Middle frontal gyrus (tissue), 1 donor: Measurements from ENCODE around the gene MAPK8IP1.
"Not testable (repeated sequence)": the region's sequence is repeated elsewhere in the genome, so short reads cannot be mapped to it uniquely, and the experiment has no call there.

ENCODE experiments used
- DNase-seq: peaks from one replicate; pipeline ENCODE4 v3.0.0-alpha.2; 2015; ENCODE audit warnings: low spot score; ENCODE audit errors: extremely low spot score

The MAPK8IP1 gene

DNA sequence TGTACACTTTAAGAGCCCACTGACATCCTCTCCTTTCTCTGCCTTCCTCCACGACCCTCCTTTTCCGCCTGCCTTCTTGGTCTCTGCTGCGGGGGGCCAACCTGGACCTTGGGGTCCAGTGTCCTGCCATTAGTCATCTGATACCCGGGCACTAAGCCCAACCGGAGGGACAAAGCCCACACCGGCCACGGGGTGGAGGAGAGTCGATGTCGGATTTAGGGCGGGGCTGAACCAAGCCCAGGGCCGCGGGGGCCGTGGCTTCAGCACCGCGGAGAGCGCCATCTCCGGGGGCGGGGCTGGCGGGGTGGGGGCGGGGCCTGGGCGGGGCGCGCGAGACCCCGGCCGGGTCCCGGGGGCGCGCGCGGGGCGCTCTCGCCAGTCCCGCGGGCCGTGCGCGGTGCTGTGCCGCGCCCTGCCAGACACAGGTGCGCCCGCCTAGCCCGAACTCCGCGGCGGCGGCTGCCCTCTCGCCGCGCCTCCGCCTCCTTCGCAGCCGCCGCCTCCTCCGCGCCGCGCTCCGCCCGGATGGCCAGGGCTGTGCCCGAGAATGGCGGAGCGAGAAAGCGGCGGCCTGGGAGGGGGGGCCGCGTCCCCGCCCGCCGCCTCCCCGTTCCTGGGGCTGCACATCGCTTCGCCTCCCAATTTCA, at the start of gene MAPK8IP1:
Gene MAPK8IP1 (plus strand): TSS at position 378 of the 647 bp plus-strand sequence. CDS start 170 bp downstream, at position 548.
- no peak for DNase-seq

- DNase-seq = no peak
These were observed 46.2 kb upstream of the MAPK8IP1 start for GRCh38 chr11:45839204-45839603.

- not testable (repeated sequence) for DNase-seq
These were observed 45.2 kb upstream of the MAPK8IP1 start for GRCh38 chr11:45840251-45840650.

DNA sequence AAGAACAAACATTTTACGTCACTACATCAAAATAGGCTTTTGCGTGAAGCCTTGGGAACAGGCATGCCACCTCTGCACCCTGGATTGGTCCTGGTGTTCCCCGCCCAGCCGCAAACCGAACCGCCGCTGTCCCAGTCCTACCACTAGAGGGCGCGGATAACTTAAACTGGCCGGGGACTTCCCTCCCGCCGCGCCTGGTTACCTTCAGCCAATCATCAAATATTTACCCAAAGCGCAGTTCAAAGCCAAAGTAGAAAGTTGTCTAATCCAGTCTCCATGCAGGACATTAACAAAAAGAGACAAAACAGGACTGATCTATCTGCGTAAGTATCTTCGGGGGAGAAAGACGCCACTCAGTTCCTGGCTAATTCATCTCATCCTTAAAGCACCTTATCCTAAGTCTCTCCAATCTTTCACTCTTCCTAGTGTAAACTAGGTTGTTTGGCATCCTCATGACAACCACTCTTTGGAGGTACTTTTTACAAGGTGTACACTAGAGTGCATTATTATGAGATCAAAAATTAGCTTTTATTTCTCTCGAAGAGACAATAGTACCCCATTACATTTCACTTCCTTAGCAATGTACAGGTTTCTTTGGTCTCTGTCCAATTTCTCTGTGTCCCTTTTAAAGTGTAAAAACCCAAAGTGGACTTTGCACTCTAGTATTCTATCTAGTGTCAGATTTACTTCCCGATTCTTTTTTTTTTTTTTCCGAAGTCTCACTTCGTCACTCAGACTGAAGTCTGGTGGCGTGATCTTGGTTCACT, 42.1 kb upstream of the MAPK8IP1 start:
- peak; percentile 79 for DNase-seq

- no peak for DNase-seq
These were observed 40.5 kb upstream of the MAPK8IP1 start for GRCh38 chr11:45844822-45845578.

DNA sequence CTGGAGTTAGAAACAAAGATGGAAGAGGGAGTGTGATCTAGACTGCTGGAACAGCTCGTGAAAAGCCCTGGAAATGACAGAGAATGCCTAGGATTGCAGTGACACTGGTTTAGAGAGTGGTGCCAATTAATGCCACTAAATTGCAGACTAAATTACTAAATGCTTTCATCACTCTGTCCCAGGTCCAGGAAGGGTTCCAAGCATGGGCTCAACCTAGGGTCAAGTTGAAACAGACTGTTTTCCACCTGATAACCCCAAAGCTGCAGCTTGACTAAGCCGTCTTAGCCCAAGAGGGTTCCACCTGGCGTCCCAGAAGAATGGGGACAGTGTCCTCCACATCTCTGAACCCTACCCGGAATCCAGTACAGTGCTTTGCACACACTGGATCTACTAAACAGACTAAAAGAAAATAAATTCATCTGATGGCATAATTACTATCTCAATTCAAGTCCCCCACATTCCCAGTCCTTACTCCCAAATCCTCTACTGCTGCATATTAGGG, 39.2 kb upstream of the MAPK8IP1 start:
- no peak for DNase-seq

GRCh38 chr11:45846974-45847910, 38.2 kb upstream of the MAPK8IP1 start, which contains the start of gene CRY2:
Gene CRY2 (plus strand): TSS chr11:45847475. CDS start chr11:45847491, 16 bp downstream.
- DNase-seq = peak; percentile 95

- no peak for DNase-seq
These were observed 37.5 kb upstream of the MAPK8IP1 start for GRCh38 chr11:45847911-45848316.

DNA sequence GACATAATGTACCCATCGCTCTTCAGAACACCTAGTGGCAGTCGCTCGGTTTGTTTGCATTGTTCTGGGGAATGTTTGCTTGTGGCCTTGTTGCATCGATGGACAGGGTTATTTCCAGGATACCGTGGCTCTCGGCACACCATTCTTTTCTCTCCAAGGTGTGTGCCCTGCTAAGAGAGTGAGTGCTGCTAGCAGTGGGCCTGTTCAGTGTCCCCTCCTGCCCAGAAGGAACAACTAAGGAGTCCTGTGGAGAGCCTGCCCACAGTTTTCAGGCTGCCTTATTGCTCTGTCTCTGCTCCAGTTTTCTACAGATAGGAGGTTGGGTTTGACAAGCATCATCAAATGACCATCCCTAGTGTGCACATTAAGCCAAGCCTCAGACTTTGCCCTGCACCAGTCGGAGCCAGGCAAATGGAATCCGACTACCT, 36.8 kb upstream of the MAPK8IP1 start:
- no peak for DNase-seq

GRCh38 chr11:45850446-45850845, 35.0 kb upstream of the MAPK8IP1 start:
- no peak for DNase-seq

DNA sequence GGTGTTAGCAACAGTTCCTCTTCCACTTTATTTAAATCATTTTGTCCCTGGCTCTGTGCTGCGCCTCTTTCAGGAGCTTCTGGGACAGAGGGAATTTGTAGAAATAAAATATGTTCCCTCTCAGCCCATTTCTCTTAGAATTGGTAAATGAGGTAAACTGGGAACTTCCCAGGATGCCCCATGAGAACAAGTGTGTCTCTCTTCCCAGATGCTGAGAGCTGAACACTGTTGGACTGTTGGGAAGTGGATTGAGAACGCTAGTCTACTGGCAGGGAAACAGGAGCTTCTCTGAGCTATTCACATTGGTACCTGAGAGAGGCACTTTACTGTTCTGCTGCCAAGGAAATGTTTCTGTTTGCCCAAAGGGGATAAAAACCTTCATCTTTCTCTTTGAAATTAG, 34.2 kb upstream of the MAPK8IP1 start:
- DNase-seq = no peak

DNA sequence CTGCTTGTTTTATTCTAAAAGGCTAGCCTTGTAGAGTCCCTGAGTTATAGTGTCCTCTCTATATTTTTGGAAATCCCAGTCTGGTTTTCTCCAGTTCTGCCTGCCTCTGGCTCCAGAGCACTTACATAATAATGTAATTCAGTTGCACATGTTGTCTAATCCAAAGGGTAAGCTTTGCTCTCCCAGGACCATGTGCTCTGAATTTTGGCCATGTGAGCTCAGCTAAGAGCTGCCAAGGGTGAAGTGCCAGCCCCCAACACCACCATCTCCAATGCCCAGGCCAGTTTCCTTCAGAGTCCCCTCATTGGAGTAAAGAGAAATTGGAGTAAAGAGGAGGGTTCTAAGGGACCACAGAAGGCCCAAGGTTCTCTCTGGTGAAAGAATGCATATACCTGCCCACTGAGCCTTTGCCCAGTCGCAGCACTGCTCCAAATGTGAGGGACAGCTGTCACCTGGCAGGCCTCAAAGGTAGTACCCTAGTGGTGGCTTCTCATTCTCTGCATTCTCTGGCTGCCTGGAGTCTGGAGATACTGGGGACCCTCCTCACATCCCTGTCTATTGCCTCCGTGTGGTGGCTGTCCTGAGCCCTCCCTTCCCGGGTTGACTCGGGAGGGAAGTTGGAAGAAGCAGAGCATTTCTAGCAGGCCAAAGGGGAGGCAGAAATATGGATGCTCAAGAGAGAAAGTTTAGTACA, 33.3 kb upstream of the MAPK8IP1 start:
- no peak for DNase-seq

- DNase-seq = no peak
These were observed 32.7 kb upstream of the MAPK8IP1 start for GRCh38 chr11:45852712-45853101.

- peak; percentile 53 for DNase-seq
These were observed 31.9 kb upstream of the MAPK8IP1 start for GRCh38 chr11:45853332-45854219.

GRCh38 chr11:45855308-45855707, 30.1 kb upstream of the MAPK8IP1 start:
- DNase-seq = no peak

DNA sequence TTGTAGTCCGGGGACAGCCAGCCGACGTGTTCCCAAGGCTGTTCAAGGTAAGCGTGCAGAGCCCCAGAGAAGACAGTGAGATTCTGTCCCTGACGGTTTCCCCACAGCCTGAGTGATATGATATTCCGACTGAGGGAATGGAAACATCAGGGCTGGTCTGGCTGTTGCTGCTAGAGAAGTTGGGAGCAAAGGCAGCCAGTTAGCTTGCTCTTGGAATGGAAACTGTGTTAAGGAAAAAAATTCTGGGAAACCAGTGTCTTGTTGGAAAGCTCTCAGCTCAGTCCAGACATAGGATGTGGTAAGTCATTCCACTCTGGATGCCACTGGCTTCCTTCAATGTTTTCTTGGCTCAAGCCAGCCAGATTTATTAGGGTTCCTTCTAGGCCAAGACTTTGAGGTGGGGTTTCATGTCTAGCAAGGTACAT, 29.4 kb upstream of the MAPK8IP1 start:
- no peak for DNase-seq

- no peak for DNase-seq
These were observed 27.4 kb upstream of the MAPK8IP1 start for GRCh38 chr11:45857961-45858474.

DNA sequence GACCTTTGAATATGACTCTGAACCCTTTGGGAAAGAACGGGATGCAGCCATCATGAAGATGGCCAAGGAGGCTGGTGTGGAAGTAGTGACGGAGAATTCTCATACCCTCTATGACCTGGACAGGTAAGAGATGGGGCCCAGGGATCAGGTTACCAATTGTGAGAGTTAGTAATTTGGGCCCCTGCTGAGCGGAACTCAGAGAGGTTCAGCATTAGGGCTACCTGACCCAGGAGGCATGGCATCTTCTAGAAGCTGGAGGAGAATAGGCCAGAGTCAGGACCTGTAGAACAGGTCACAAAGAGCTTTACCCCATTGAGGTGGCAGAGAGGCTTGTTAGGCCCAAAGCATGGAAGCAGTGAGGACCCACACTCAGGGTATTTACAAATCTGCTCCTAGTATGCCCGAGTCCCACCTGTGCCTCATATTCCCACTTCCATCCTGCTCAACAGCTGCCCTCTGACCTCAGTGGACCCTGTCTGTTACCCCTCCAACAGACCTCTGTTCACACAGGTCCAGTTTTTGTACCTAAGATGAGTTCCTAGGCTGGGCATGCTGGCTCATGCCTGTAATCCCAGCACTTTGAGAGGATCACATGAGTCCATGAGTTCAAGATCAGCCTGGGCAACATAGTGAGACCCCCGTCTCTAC, 26.6 kb upstream of the MAPK8IP1 start:
- no peak for DNase-seq
